Fibroblast of the conjunctiva (primary cell): ENCODE data around the gene TBL1XR1.

Experiments used
- DNase-seq: peaks from one replicate; pipeline ENCODE4 v3.0.0-alpha.2; 2010; ENCODE audit warnings: low read depth

The TBL1XR1 gene

GRCh38 chr3:177197041-177197726 lies at the start of gene TBL1XR1:
TBL1XR1 (minus strand) TSS chr3:177197482; CDS start chr3:177064977, 132,505 bp downstream.
- DNase-seq = peak; percentile 93

DNA sequence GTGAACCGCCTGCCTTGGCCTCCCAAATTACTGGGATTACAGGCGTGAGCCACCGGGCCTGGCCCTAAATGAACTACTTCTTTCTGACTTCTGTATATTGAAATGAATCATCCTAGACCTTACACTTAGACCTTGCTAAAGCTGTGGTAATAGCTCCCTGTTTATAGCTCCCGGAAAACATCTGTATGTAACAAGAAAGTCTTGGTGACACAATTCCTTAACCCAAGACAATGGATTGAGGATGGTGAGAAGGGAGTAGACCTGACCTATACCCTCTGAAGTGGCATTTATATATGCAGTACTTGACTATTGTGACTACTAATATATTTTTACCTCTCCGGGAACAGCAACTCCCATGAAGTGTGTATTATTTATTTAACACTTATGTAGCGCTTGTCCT lies 48.0 kb upstream of the TBL1XR1 start:
- DNase-seq = no peak

GRCh38 chr3:177244606-177245005 lies 47.3 kb upstream of the TBL1XR1 start:
- no peak for DNase-seq

- DNase-seq = no peak
Observed at GRCh38 chr3:177238686-177239216, 41.5 kb upstream of the TBL1XR1 start.

GRCh38 chr3:177237206-177237605 lies 39.9 kb upstream of the TBL1XR1 start:
- DNase-seq = no peak

- DNase-seq = no peak
Observed at GRCh38 chr3:177236704-177237103, 39.4 kb upstream of the TBL1XR1 start.

DNA sequence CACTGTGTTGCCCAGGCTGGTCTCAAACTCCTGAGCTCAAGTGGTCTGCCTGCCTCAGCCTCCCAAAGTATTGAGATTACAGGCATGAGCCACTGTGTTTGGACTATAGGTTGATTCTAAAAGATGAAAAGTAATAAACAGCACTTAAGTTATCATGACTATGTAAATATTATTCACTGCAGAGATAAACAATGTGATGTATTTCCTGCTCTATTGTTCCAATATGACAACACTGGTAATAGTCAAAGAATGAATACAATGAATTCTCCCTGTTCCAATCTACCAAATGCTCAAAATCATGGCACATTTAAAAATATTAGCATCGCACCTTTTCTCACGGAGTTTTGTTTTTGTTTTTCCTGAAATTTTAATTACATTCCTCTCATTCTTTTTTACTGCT lies 36.8 kb upstream of the TBL1XR1 start:
- DNase-seq = no peak

- no peak for DNase-seq
Observed at GRCh38 chr3:177231242-177231641, 34.0 kb upstream of the TBL1XR1 start.

GRCh38 chr3:177230641-177231040 lies 33.4 kb upstream of the TBL1XR1 start:
- no peak for DNase-seq

GRCh38 chr3:177229791-177230190 lies 32.5 kb upstream of the TBL1XR1 start:
- no peak for DNase-seq

DNA sequence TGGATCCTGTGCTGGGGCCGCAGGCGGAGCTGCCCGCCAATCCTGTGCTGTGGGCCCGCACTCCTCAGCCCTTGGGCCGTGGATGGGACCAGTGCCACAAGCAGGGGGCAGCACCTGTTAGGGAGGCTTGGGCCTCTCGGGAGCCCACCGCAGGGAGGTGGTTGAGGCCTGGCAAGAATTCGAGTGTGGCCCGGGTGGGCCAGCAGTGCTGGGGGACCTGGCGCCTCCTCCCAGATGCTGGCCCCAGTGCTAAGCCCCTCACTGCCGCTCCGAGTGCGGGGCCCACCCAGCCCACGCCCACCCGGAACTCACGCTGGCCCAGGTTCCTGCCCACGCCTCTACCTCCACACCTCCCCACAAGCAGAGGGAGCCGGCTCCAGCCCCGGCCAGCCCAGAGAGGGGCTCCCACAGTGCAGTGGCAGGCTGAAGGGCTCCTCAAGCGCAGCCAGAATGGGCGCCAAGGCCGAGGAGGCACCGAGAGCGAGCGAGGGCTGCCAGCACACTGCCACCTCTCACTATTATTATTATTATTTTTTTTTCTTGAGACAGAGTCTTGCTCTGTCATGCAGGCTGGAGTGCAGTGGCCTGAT lies 31.4 kb upstream of the TBL1XR1 start:
- no peak for DNase-seq

DNA sequence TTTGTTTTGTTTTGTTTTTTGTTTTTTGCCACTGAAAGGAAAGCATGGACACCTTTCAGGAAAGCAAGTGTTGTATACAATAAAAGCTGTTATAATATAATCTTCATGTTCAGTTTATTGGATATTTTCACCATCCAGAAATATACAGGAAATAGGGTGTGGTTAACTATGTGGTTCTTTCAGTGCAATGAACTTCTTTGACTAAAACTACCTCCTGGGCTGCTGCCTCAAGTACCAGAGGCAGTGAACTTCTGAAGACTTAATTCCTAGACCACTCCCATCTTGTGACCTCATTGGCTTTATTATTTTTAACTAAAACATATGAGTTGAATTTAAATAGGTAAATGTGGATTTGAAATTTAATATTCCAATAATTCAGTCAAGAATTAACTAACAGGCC lies 27.1 kb upstream of the TBL1XR1 start:
- no peak for DNase-seq

DNA sequence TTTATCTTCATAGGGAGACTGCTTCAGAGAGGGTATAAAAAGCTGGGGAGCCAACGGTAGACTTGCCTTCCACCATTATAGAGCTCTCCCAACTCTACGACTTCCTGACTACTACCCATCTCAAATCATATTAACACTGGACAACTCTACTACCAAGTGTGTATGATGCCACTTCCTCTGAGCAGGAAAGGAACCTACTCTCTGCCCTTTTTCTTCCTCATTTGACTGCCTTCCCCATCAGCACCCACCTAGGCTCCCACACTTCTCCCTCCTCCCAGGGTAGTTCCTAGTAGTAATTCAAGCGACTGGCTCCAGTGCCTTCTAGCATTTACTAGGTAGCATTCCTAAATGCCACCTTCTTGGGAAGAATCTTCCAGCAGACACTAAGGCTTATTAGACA lies 24.5 kb upstream of the TBL1XR1 start:
- no peak for DNase-seq

- no peak for DNase-seq
Observed at GRCh38 chr3:177220136-177220974, 23.1 kb upstream of the TBL1XR1 start.

GRCh38 chr3:177213801-177214535 lies 16.7 kb upstream of the TBL1XR1 start:
- DNase-seq = no peak

- no peak for DNase-seq
Observed at GRCh38 chr3:177212756-177213155, 15.5 kb upstream of the TBL1XR1 start.

- DNase-seq = no peak
Observed at GRCh38 chr3:177212278-177212610, 15.0 kb upstream of the TBL1XR1 start.

DNA sequence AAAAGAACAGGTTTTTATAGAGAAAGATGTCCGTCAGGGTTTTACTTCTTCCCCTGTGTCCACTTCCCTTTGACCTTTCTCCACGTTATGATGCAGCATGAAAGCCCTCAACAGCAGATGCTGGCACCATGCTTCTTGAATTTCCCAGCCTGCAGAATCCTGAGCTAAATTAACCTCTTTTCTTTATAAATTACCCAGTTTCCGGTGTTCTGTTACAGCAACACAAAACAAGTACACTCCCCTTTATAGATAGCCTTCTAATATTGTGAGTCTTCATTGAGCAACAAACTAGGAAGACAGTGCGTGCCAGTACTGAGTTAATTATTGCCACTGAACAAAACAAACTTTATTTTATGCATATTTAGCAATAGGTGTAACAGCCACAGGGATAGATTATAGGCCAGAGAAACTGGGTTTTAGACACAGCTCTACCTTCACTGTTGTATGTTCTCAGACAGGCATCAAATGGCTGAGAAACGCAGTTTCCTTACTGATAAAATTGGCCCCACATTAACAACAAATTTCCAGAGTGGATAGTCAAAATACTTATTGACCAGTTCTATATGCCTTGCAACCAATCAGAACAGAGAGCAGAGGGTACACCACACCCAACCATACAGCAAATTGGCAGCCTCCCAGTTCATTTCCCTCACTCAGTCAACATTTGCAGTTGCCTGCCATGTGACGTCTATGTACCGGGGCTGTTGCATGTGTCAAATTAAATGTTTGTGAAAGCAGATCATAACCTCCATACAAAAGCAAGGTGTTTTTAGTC lies 14.4 kb upstream of the TBL1XR1 start:
- no peak for DNase-seq

GRCh38 chr3:177210744-177211502 lies 13.6 kb upstream of the TBL1XR1 start:
- no peak for DNase-seq

DNA sequence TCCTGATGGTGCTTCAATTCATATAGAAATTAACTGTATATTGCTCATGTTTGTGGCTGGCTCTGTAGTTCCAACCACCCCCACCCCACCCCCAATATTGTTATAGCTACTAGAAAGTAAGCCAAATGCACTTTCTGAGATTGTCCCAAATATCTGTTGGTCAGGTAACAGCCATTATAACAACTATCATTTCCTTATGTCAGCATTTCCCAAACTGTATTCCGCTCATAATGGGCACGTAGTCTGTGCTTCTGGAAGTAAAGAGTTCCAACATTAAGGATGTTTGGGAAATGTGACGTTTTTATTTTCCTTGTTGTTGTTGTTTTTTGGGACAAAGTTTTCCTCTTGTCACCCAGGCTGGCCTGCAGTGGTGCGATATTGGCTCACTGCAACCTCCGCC lies 12.2 kb upstream of the TBL1XR1 start:
- DNase-seq = no peak

DNA sequence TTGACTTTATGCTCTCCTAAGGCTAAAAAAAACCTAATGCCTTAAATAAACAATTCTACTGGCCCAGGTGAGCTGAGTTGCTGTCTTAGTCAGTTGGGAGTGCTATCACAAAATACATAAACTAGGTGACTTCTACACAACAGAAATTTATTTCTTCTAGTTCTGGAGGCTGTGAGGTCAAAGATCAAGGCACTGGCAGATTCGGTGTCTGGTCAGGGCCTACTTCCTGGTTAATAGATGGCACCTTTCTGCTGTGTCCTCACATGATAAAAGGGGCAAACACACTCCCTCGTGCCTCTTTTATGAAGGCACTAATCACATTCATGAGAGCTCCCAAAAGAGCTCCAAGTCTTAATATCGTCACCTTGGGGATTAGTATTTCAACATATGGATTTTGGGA lies 11.5 kb upstream of the TBL1XR1 start:
- DNase-seq = no peak
